ENCODE results near the gene C2orf69.

Gene C2orf69

GRCh38 chr2:199973703-199974102 is 62.6 kb downstream of the C2orf69 start:
- no peak for DNase-seq

DNA sequence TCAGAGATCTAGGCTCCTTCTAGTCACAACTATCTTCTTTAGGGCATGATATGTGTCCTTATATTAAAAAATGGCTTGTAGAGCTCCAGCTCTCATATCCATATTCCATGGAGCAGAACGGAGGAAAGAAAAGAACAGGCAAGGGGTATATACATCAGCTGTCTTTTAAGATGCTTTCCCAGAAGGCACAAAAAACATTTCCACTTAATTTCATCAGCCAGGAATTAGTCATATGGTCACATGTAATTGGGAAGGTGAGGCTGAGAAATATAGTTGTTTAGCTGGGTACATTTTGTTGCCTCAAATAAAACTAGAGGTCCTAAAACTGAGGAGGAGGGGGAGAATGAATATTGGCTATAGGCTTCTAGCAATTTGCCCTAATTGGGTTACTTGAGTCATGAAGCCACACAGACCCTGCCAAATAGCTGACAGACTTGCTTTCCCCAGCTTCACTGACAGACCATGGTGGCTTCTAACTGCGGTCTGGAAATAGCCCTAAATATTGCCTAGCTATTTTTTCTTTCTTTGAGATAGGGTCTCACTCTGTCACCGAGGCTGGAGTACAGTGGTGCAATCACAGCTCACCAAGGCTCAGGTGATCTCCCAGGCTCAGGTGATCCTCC is 64.3 kb downstream of the C2orf69 start:
- no peak for DNase-seq

Data from activated T-cell treated with anti-CD3 and anti-CD28 coated beads, Interleukin-2, amount 50 U/mL, for 1 hour (primary cell).